ENCODE data around the gene PHLDB2. TPM values are rescaled to one million over a fixed set of nuclear protein-coding genes. Genes with fewer than 3 reads are reported as not detected.

PHLDB2 gene
- total and polyA plus RNA-seq, 2 of the 8 experiments (the other 6 are each of a cell fraction or from before 2014, with no cell fraction given) = 5.8 to 22.6 TPM

DNA sequence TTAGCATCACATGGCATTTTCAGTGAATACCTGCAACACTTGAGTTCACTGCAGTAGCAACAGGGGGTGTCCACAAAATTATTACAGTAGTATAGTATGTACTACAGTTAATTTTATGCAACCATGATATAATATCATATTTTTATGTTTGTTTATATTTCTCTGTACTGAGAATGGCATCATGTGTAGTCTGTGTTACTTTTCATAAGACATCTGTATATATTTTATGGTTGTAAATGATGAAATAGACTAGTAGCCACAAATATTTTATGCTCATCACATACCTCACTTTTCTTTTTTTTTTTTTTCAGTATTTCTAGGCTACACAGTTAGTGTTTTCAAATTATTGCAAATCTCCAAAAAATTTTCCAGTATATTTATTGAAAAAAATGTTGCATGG lies 22.4 kb downstream of the PHLDB2 start (continued):
- TF ChIP-seq, protein P1, sequence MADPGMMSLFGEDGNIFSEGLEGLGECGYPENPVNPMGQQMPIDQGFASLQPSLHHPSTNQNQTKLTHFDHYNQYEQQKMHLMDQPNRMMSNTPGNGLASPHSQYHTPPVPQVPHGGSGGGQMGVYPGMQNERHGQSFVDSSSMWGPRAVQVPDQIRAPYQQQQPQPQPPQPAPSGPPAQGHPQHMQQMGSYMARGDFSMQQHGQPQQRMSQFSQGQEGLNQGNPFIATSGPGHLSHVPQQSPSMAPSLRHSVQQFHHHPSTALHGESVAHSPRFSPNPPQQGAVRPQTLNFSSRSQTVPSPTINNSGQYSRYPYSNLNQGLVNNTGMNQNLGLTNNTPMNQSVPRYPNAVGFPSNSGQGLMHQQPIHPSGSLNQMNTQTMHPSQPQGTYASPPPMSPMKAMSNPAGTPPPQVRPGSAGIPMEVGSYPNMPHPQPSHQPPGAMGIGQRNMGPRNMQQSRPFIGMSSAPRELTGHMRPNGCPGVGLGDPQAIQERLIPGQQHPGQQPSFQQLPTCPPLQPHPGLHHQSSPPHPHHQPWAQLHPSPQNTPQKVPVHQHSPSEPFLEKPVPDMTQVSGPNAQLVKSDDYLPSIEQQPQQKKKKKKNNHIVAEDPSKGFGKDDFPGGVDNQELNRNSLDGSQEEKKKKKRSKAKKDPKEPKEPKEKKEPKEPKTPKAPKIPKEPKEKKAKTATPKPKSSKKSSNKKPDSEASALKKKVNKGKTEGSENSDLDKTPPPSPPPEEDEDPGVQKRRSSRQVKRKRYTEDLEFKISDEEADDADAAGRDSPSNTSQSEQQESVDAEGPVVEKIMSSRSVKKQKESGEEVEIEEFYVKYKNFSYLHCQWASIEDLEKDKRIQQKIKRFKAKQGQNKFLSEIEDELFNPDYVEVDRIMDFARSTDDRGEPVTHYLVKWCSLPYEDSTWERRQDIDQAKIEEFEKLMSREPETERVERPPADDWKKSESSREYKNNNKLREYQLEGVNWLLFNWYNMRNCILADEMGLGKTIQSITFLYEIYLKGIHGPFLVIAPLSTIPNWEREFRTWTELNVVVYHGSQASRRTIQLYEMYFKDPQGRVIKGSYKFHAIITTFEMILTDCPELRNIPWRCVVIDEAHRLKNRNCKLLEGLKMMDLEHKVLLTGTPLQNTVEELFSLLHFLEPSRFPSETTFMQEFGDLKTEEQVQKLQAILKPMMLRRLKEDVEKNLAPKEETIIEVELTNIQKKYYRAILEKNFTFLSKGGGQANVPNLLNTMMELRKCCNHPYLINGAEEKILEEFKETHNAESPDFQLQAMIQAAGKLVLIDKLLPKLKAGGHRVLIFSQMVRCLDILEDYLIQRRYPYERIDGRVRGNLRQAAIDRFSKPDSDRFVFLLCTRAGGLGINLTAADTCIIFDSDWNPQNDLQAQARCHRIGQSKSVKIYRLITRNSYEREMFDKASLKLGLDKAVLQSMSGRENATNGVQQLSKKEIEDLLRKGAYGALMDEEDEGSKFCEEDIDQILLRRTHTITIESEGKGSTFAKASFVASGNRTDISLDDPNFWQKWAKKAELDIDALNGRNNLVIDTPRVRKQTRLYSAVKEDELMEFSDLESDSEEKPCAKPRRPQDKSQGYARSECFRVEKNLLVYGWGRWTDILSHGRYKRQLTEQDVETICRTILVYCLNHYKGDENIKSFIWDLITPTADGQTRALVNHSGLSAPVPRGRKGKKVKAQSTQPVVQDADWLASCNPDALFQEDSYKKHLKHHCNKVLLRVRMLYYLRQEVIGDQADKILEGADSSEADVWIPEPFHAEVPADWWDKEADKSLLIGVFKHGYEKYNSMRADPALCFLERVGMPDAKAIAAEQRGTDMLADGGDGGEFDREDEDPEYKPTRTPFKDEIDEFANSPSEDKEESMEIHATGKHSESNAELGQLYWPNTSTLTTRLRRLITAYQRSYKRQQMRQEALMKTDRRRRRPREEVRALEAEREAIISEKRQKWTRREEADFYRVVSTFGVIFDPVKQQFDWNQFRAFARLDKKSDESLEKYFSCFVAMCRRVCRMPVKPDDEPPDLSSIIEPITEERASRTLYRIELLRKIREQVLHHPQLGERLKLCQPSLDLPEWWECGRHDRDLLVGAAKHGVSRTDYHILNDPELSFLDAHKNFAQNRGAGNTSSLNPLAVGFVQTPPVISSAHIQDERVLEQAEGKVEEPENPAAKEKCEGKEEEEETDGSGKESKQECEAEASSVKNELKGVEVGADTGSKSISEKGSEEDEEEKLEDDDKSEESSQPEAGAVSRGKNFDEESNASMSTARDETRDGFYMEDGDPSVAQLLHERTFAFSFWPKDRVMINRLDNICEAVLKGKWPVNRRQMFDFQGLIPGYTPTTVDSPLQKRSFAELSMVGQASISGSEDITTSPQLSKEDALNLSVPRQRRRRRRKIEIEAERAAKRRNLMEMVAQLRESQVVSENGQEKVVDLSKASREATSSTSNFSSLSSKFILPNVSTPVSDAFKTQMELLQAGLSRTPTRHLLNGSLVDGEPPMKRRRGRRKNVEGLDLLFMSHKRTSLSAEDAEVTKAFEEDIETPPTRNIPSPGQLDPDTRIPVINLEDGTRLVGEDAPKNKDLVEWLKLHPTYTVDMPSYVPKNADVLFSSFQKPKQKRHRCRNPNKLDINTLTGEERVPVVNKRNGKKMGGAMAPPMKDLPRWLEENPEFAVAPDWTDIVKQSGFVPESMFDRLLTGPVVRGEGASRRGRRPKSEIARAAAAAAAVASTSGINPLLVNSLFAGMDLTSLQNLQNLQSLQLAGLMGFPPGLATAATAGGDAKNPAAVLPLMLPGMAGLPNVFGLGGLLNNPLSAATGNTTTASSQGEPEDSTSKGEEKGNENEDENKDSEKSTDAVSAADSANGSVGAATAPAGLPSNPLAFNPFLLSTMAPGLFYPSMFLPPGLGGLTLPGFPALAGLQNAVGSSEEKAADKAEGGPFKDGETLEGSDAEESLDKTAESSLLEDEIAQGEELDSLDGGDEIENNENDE (IDR thresholded peaks at IDR 0.05; ENCODE audit: insufficient replicate concordance, low read length) = no peak
- TF ChIP-seq CBX8 (IDR thresholded peaks at IDR 0.05; ENCODE audit: borderline replicate concordance, low read depth, low read length) (no peak), HDAC6 (IDR thresholded peaks at IDR 0.05; ENCODE audit: low read depth, low read length) (no peak), MAFK (IDR thresholded peaks at IDR 0.05; ENCODE audit: low read depth, low read length) (no peak), TCF12 (IDR thresholded peaks at IDR 0.05; ENCODE audit: low read depth, low read length) (no peak), FOSL1 (IDR thresholded peaks at IDR 0.05; ENCODE audit: insufficient read depth, low read depth, low read length) (no peak), CREB1 (IDR thresholded peaks at IDR 0.05) (no peak), SP4 (IDR thresholded peaks at IDR 0.05; ENCODE audit: low read length) (no peak), SIN3A (conservative IDR thresholded peaks at IDR 0.05 in 1 of 2, IDR thresholded peaks at IDR 0.05 in 1 of 2; ENCODE audit: low read depth in 1 of 2, low read length in 2 of 2) (no peak), RFX5 (IDR thresholded peaks at IDR 0.05; ENCODE audit: borderline replicate concordance, low read depth, low read length) (no peak)
- TF ChIP-seq, protein P2, sequence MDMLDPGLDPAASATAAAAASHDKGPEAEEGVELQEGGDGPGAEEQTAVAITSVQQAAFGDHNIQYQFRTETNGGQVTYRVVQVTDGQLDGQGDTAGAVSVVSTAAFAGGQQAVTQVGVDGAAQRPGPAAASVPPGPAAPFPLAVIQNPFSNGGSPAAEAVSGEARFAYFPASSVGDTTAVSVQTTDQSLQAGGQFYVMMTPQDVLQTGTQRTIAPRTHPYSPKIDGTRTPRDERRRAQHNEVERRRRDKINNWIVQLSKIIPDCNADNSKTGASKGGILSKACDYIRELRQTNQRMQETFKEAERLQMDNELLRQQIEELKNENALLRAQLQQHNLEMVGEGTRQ (IDR thresholded peaks at IDR 0.05; ENCODE audit: low read length) = no peak

Measured in H1 (cell line).